ENCODE results near the gene POFUT2. TPM values are rescaled to one million over a fixed set of nuclear protein-coding genes. Genes with fewer than 3 reads are reported as not detected.

POFUT2 gene
- total RNA-seq, result 10.6 and 17.7 TPM in 2 replicates

GRCh38 chr21:45287438-45288391 lies at the start of gene POFUT2:
Gene POFUT2, minus strand, starts transcription at chr21:45287895. Its CDS starts 24 bp downstream, at chr21:45287871.

Other genes starting within 250 kb of the POFUT2 start
- gene ADARB1, start 213.3 kb downstream of the POFUT2 start, total RNA-seq, result 16.1 and 17.4 TPM in 2 replicates
- 32.8 and 41.7 TPM in 2 replicates for gene COL18A1, start 117.3 kb upstream of the POFUT2 start, total RNA-seq

All from nasal cavity respiratory epithelium epithelial cell of viscerocranial mucosa (primary cell).